ENCODE measurements around the gene PRRC2A. TPM values are rescaled to one million over a fixed set of nuclear protein-coding genes. Genes with fewer than 3 reads are reported as not detected.

The PRRC2A gene
- total and polyA plus RNA-seq, 2 donors = 35.3 to 148 TPM

GRCh38 chr6:31664790-31665500, 44.4 kb downstream of the PRRC2A start, which contains the start of gene GPANK1:
Gene GPANK1 (minus strand): TSS chr6:31664997. CDS start chr6:31664478, 519 bp downstream.
- Histone ChIP-seq H3K27me3 (ENCODE audit: control insufficient read depth in 2 of 2, insufficient read depth in 1 of 2, low read length in 1 of 2) (no peaks in the 10 kb centered on the region), H3K4me1 (ENCODE audit: control insufficient read depth in 2 of 2, insufficient read depth in 2 of 2, low read length in 2 of 2) (peaks cover 35 to 59% of the 10 kb centered on the region in 2 donors), H3K4me3 (ENCODE audit: low read length in 2 of 2) (peak within 1 kb of the TSS; percentile 91 to 97), H3K27ac (ENCODE audit: low read depth in 1 of 2, low read length in 1 of 2) (peak within 1 kb of the TSS; percentile 97 to 99), H3K36me3 (ENCODE audit: control insufficient read depth in 2 of 2, insufficient read depth in 2 of 2, low read length in 1 of 2) (peaks cover 32 to 60% of the 10 kb centered on the region in 2 donors), H3K9me3 (ENCODE audit: control insufficient read depth in 2 of 2, insufficient read depth in 1 of 2, low read length in 1 of 2) (no peaks in the 10 kb centered on the region)
- under 1% methylated on average over 39 of the region's 39 CpGs for WGBS
- peak; percentile 82 to 98 (median 92) for DNase-seq (ENCODE audit: low read depth in 6 of 9, low spot score in 9 of 9)

- Histone ChIP-seq H3K9me3 (ENCODE audit: control insufficient read depth in 2 of 2, insufficient read depth in 1 of 2, low read length in 1 of 2) (no peaks in the 10 kb centered on the region), H3K4me3 (ENCODE audit: low read length in 2 of 2) (peak within 1 kb of the TSS; percentile 91 to 97), H3K36me3 (ENCODE audit: control insufficient read depth in 2 of 2, insufficient read depth in 2 of 2, low read length in 1 of 2) (peaks cover 40 to 67% of the 10 kb centered on the region in 2 donors), H3K4me1 (ENCODE audit: control insufficient read depth in 2 of 2, insufficient read depth in 2 of 2, low read length in 2 of 2) (peaks cover 35 to 55% of the 10 kb centered on the region in 2 donors), H3K27me3 (ENCODE audit: control insufficient read depth in 2 of 2, insufficient read depth in 1 of 2, low read length in 1 of 2) (no peaks in the 10 kb centered on the region), H3K27ac (ENCODE audit: low read depth in 1 of 2, low read length in 1 of 2) (peak within 1 kb of the TSS; percentile 97 to 99)
- peak; percentile 91 to 99 (median 98) for DNase-seq (ENCODE audit: low read depth in 6 of 9, low spot score in 9 of 9)
- under 1% methylated on average over 63 of the region's 63 CpGs for WGBS
These were observed 45.2 kb downstream of the PRRC2A start, which contains the start of gene CSNK2B for GRCh38 chr6:31665501-31666336. Gene CSNK2B (plus strand): TSS chr6:31666080. CDS start chr6:31666832, 752 bp downstream.

GRCh38 chr6:31666337-31666965, 45.9 kb downstream of the PRRC2A start:
- Histone ChIP-seq H3K9me3 (ENCODE audit: control insufficient read depth in 2 of 2, insufficient read depth in 1 of 2, low read length in 1 of 2) (no peaks in the 10 kb centered on the region), H3K27me3 (ENCODE audit: control insufficient read depth in 2 of 2, insufficient read depth in 1 of 2, low read length in 1 of 2) (no peaks in the 10 kb centered on the region), H3K27ac (ENCODE audit: low read depth in 1 of 2, low read length in 1 of 2) (peak overlapping the region; percentile 45 to 82), H3K4me3 (ENCODE audit: low read length in 2 of 2) (peak overlapping the region; percentile 91 to 97), H3K4me1 (ENCODE audit: control insufficient read depth in 2 of 2, insufficient read depth in 2 of 2, low read length in 2 of 2) (peaks cover 30 to 47% of the 10 kb centered on the region in 2 donors), H3K36me3 (ENCODE audit: control insufficient read depth in 2 of 2, insufficient read depth in 2 of 2, low read length in 1 of 2) (peaks cover 47 to 72% of the 10 kb centered on the region in 2 donors)
- no peak for DNase-seq (ENCODE audit: low read depth in 6 of 9, low spot score in 9 of 9)
- WGBS = 12% methylated on average over 15 of the region's 15 CpGs

GRCh38 chr6:31669676-31670075, 49.2 kb downstream of the PRRC2A start, which contains the start of gene LY6G5B:
Gene LY6G5B (plus strand): TSS chr6:31669976. CDS start chr6:31670951, 975 bp downstream.
- Histone ChIP-seq H3K27me3 (ENCODE audit: control insufficient read depth in 2 of 2, insufficient read depth in 1 of 2, low read length in 1 of 2) (no peaks in the 10 kb centered on the region), H3K4me1 (ENCODE audit: control insufficient read depth in 2 of 2, insufficient read depth in 2 of 2, low read length in 2 of 2) (peaks cover 7 to 18% of the 10 kb centered on the region in 2 donors), H3K36me3 (ENCODE audit: control insufficient read depth in 2 of 2, insufficient read depth in 2 of 2, low read length in 1 of 2) (peaks cover 56 to 70% of the 10 kb centered on the region in 2 donors), H3K27ac (ENCODE audit: low read depth in 1 of 2, low read length in 1 of 2) (no peak within 1 kb of the TSS), H3K9me3 (ENCODE audit: control insufficient read depth in 2 of 2, insufficient read depth in 1 of 2, low read length in 1 of 2) (no peaks in the 10 kb centered on the region), H3K4me3 (ENCODE audit: low read length in 2 of 2) (no peak within 1 kb of the TSS)
- WGBS = 98% methylated on average over 8 of the region's 8 CpGs
- DNase-seq (ENCODE audit: low read depth in 6 of 9, low spot score in 9 of 9) = no peak

GRCh38 chr6:31676322-31676903, 55.9 kb downstream of the PRRC2A start:
- no peaks in the 10 kb centered on the region for H3K9me3 ChIP-seq (ENCODE audit: control insufficient read depth in 2 of 2, insufficient read depth in 1 of 2, low read length in 1 of 2)
- peaks cover 2 to 23% of the 10 kb centered on the region in 2 donors for H3K4me1 ChIP-seq (ENCODE audit: control insufficient read depth in 2 of 2, insufficient read depth in 2 of 2, low read length in 2 of 2)
- H3K27ac ChIP-seq (ENCODE audit: low read depth in 1 of 2, low read length in 1 of 2) = no peak overlapping the region
- no peak for DNase-seq (ENCODE audit: low read depth in 6 of 9, low spot score in 9 of 9)
- peaks cover 0 to 14% of the 10 kb centered on the region in 2 donors for H3K27me3 ChIP-seq (ENCODE audit: control insufficient read depth in 2 of 2, insufficient read depth in 1 of 2, low read length in 1 of 2)
- 92% methylated on average over 4 of the region's 4 CpGs for WGBS
- H3K4me3 ChIP-seq (ENCODE audit: low read length in 2 of 2) = no peak overlapping the region
- H3K36me3 ChIP-seq (ENCODE audit: control insufficient read depth in 2 of 2, insufficient read depth in 2 of 2, low read length in 1 of 2) = peaks cover 21 to 31% of the 10 kb centered on the region in 2 donors

GRCh38 chr6:31676904-31677303, 56.4 kb downstream of the PRRC2A start:
- 97% methylated on average over 6 of the region's 6 CpGs for WGBS
- no peak overlapping the region for H3K4me3 ChIP-seq (ENCODE audit: low read length in 2 of 2)
- no peak for DNase-seq (ENCODE audit: low read depth in 6 of 9, low spot score in 9 of 9)

GRCh38 chr6:31677955-31678354, 57.4 kb downstream of the PRRC2A start:
- Histone ChIP-seq H3K9me3 (ENCODE audit: control insufficient read depth in 2 of 2, insufficient read depth in 1 of 2, low read length in 1 of 2) (no peaks in the 10 kb centered on the region), H3K36me3 (ENCODE audit: control insufficient read depth in 2 of 2, insufficient read depth in 2 of 2, low read length in 1 of 2) (peaks cover 11 to 17% of the 10 kb centered on the region in 2 donors), H3K4me1 (ENCODE audit: control insufficient read depth in 2 of 2, insufficient read depth in 2 of 2, low read length in 2 of 2) (peaks cover 2 to 27% of the 10 kb centered on the region in 2 donors), H3K4me3 (ENCODE audit: low read length in 2 of 2) (no peak overlapping the region), H3K27ac (ENCODE audit: low read depth in 1 of 2, low read length in 1 of 2) (no peak overlapping the region), H3K27me3 (ENCODE audit: control insufficient read depth in 2 of 2, insufficient read depth in 1 of 2, low read length in 1 of 2) (peaks cover 0 to 28% of the 10 kb centered on the region in 2 donors)
- 89% methylated on average over 8 of the region's 8 CpGs for WGBS
- no peak for DNase-seq (ENCODE audit: low read depth in 6 of 9, low spot score in 9 of 9)

More at GRCh38 chr6:31676904-31677303, 56.4 kb downstream of the PRRC2A start:
- H3K27me3 ChIP-seq (ENCODE audit: control insufficient read depth in 2 of 2, insufficient read depth in 1 of 2, low read length in 1 of 2) = peaks cover 0 to 19% of the 10 kb centered on the region in 2 donors
- no peak overlapping the region for H3K27ac ChIP-seq (ENCODE audit: low read depth in 1 of 2, low read length in 1 of 2)
- peaks cover 2 to 27% of the 10 kb centered on the region in 2 donors for H3K4me1 ChIP-seq (ENCODE audit: control insufficient read depth in 2 of 2, insufficient read depth in 2 of 2, low read length in 2 of 2)
- H3K36me3 ChIP-seq (ENCODE audit: control insufficient read depth in 2 of 2, insufficient read depth in 2 of 2, low read length in 1 of 2) = peaks cover 16 to 26% of the 10 kb centered on the region in 2 donors
- no peaks in the 10 kb centered on the region for H3K9me3 ChIP-seq (ENCODE audit: control insufficient read depth in 2 of 2, insufficient read depth in 1 of 2, low read length in 1 of 2)
